Adipose tissue (tissue), 3 donors: ENCODE measurements around the gene VTN. TPM values are rescaled to one million over a fixed set of nuclear protein-coding genes. Genes with fewer than 3 reads are reported as not detected.
"Not testable (repeated sequence)": the region's sequence is repeated elsewhere in the genome, so short reads cannot be mapped to it uniquely, and the experiment has no call there.

ENCODE experiments used
- H3K27ac ChIP-seq: one replicate; pipeline ENCODE4 v1.5.1; 2013; ENCODE audit warnings: low read depth, low read length
- WGBS, 3 donors: extraction: QIAGEN DNeasy Blood & Tissue Kit; methylation state at CpG; one replicate each; pipeline ENCODE4 v1.1.7; 2013; 5-methylcytosine and 5-hydroxymethylcytosine counted together
- polyA plus RNA-seq, 3 donors: library from polyadenylated mRNA; stranded (reverse); fragments of 200-250 nt; gene quantifications; one replicate each; pipeline ENCODE4 v1.2.3, GENCODE V29; 2013
- donor health status: healthy with polysubstance abuse.
- donor health status: Bipolar disorder and iron deficiency.
- donor health status: healthy.

VTN gene
- polyA plus RNA-seq, 3 donors, result 2.1 to 6.9 (median 2.1) TPM

DNA sequence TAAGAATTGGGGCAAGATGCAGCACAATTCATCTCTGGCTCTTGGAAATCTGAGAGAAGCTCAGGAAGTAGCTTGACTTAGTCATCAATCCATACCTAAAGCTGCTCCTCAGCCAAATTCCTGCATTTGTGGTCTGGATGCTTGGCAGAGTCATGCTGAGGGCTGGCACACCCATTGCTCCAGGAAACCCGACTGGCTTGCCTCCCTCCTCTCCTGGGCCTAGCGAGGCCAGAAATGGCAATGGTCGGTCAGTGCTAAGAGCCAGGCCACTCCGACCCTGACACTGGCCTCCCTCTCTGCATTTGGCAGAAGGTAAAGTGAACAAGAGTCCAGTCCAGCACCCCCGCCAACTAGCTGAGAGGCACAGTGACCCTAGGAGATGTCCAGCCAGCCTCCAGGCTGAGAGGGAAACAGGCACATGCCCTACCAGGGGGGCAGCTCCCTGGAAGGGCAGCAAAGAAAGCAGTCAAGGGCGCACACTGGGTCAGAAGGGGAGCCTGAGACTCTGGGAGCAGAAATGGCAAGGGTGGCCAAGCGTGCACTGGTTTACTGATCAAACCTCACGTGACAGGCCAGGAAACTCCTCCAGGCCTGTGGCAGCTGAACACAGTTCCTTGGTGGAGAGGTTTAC, 22.7 kb downstream of the VTN start:
- no peak overlapping the region for H3K27ac ChIP-seq
- whole genome bisulfite sequencing, 3 donors, result 42 to 78% (median 74%) methylated on average over 8 of the region's 8 CpGs

DNA sequence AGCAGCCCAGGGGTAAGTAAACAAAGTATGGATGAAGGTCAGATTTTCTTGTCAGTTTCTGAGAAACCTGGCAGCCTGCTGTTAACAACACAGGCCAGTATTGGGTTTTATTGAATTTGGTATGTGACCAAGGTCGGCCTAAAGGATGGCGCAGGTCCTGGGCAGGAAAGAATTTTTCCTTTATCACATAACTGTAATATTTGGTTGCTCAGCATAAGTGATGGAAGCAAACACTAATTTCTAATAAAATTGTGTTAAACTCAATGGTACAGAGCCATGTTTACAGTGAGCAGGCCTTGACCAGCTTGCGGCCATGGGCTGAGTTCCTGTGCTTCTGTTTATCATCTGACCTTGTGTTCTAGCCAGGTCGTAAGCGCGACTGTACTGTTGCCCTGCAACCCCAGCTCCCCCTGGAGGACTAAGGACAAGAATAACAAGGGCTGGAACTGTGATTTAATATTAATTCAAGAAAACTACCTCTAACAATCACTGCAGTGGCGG, 23.3 kb downstream of the VTN start:
- H3K27ac ChIP-seq, result no peak overlapping the region
- WGBS, 3 donors, result 22 to 71% (median 56%) methylated on average over 7 of the region's 7 CpGs

DNA sequence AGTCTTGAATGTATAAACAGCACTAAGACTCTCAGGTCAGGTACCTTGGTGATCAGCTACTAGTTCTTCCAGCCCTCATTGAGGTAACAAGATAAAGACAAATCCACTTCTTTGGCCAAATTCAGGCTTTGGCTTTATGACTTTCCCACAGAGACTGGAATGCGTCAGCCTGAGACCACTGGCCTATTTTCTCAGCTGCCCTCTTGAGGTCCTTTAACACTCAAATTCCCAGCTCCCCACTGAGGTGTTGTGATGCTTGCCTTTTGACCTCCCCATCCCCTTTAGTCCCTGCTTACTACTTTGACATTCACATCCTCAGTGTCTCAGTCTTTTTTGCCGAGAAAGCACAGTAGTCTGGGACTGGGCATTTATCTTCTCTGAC, 23.9 kb downstream of the VTN start:
- 19 to 87% (median 83%) methylated on average over 2 of the region's 2 CpGs for WGBS, 3 donors
- H3K27ac ChIP-seq, result no peak overlapping the region

DNA sequence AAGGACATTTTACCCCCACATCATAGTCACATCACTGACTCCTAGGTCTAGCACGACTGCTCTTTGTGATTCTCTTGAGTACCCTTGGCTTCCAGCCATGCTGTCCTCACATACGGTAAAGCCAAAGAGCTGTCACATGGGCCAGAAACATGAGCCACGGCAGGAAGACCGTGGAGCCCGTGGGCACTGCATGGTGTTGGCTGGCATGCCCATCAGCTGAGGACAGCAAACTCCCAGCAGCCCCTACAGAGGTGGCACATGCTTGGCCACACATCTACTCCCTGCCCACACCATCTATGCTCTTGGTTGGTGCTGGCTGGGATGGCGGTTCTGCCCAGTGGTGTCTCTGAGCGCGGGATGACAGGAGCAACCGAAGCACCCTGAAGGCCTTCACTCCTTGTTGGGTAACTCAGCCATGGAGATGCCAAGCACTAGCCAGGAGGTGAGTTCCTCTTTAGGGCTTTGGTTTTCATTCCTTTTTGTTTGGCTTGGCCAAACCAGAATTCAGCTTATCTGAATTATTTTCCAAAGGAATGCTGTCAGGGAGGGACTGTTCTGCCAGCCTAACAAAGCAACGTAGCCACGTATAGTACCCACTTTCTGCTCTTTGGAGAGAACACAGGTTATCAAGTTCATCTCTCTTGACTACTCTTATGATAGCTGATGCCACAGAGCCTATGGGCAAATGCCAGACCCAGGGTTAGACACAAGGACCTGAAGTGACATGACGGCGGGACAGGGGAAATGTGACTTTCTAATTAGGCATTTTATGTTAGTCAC, 24.5 kb downstream of the VTN start:
- H3K27ac ChIP-seq, result no peak overlapping the region
- 28 to 73% (median 67%) methylated on average over 13 of the region's 13 CpGs for WGBS, 3 donors

DNA sequence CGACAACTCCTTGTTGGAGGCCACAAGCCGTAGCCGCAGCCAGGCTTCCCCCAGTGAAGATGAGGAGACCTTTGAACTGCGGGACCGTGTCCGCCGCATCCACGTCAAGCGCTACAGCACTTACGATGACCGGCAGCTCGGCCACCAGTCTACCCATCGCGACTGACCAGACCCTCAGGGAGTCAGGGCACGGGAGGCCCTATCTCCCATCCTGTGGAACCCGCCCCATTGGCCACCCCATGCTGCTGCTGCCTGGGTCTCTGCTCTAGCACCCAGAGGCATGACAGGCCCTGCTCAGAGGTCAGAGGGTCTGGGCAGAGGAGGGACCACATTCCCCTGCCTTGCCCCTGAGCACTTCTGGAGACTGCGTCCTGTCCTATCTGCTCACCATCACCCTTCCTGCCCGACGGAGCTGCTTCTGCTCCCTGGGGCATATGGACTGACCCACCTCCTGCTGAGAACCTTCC, 25.6 kb downstream of the VTN start:
- H3K27ac ChIP-seq, result no peak overlapping the region
- 85 to 92% (median 91%) methylated on average over 19 of the region's 19 CpGs for WGBS, 3 donors

DNA sequence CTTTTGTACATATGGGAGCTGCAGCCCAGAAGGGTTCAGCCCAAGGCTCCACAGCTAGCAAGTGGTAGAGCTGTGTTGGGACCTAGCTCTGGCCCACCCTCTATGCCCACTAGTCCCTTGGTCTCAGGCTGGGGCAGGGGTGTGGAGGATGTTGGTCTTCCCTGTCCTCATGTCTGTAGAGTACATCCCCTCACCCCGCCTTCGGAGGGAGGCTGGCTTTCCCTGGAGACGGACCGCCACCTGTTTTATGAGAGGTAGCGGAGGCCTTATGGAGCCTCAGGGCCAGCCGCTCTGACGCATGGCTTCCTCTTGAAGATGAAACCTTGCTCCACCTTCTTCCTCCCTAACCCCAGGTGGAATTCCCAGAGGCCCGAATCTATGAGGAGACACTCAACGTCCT, 26.1 kb downstream of the VTN start:
- 82 to 93% (median 86%) methylated on average over 9 of the region's 9 CpGs for WGBS, 3 donors
- H3K27ac ChIP-seq, result no peak overlapping the region

DNA sequence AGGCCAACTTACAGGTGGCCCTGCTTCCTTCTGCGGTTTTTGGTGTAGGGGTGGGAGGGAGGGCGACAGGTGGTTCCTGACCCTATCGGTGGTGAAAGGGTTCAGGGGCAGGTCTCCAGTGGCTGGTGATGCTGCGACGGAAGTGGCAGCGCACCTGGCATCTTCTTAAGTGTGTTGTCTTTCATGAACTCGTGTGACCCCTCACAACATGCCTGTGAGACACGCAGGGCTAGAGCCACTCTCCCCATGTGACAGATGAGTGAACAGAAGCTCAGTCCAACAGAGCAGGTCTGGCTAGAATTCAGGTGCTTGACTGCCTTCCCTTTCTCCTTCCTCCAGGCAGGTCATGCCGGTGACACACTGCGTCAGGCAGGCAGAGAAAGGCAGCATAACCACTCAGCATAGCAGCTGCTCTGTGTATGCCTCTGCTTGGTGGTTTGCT, 26.6 kb downstream of the VTN start:
- WGBS, 3 donors, result 76 to 80% (median 79%) methylated on average over 10 of the region's 10 CpGs
- no peak overlapping the region for H3K27ac ChIP-seq

DNA sequence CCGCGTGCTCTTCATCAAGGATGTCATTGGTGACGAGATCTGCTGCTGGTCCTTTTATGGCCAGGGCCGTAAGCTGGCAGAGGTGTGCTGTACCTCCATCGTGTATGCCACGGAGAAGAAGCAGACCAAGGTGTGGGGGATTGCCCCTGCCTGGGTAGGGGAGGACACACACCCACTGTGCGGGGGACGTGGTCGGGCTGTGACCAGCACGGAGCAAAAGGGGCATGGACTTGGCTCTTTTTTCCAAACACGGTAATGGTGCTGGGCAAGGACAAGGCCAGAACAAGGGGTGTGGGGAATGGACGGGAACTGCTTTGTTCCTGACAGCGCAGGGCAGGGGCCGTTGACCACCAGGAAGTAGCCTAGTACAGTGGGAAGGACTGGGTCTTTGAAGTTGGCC, 27.8 kb downstream of the VTN start:
- 89 to 93% (median 92%) methylated on average over 14 of the region's 14 CpGs for WGBS, 3 donors
- H3K27ac ChIP-seq, result no peak overlapping the region

DNA sequence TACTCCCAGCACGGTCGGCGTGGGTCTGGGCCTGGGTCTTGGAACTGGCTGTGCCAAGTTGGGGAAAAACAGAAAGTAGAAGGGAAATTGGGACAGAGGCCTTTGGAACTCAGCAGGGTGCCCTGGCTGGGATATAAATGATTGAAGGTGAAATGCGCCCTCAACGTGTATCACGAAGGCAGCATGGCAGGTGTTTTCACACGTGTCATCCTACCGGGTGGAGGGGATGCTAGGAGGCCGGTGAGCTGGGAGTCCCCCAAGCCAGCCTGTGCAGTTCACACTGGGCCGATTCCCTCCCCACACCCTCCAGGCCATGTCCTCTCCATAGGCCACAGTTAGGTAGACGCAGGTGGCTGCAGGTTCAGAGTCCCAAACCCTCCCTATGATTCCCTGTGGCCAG, 28.6 kb downstream of the VTN start:
- 85 to 91% (median 88%) methylated on average over 11 of the region's 11 CpGs for WGBS, 3 donors
- H3K27ac ChIP-seq, result no peak overlapping the region

DNA sequence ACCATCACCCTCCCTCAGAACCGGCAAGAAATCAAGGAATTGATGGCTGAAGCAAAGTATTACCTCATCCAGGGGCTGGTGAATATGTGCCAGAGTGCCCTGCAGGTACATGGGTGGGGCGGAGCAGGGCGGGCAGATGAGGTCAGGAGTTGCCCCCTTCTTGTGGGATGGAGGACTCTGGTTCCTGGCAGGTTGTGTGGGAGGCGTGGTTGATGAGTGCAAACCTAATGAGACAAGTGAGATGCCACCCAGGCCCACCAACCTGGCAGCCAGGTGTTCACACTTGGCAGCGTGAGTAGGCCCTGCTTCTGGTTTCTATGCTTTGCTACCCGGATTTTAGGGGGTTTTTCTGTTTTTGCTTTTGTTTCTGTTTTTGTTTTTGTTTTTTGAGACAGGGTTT, 29.7 kb downstream of the VTN start:
- H3K27ac ChIP-seq, result no peak overlapping the region
- whole genome bisulfite sequencing, 3 donors, result 88 to 93% (median 93%) methylated on average over 6 of the region's 6 CpGs

DNA sequence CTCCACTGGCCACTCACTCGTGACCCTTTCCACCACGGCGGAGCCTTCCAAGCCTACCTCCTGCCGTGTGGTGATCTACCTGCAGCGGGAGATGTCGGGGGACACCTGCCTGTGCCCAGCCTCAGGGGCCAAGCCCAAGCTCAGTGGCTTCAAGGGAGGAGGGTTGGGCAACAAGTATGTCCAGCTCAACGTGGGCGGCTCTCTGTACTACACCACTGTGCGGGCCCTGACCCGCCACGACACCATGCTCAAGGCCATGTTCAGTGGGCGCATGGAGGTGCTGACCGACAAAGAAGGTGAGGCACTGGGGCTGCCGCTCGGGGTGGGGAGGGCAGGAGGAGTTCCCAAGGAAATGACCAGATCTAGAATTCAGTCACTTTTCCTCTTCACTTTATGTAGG, 30.7 kb downstream of the VTN start:
- no peak overlapping the region for H3K27ac ChIP-seq
- WGBS, 3 donors, result 90 to 95% (median 94%) methylated on average over 15 of the region's 15 CpGs

DNA sequence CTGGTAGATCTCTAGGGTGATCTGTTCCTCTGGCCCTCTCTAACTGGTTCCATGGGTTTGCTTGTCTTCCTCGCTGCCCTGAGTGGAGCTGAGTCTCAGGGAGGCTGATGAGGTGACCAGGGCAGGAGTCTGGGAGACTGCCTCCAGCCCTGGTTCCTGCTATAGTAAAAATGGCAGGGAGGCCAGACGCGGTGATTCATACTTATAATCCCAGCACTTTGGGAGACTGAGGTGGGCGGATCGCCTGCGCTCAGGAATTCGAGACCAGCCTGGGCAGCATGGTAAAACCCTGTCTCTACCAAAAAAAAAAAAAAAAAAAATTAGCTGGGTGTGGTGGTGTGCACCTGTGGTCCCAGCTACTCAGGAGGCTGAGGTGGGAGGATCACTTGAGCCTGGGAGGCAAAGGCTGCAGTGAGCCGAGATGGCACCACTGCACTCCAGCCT, 31.3 kb downstream of the VTN start:
- WGBS, 3 donors, result 71 to 93% (median 85%) methylated on average over 8 of the region's 8 CpGs
- not testable (repeated sequence) for H3K27ac ChIP-seq

DNA sequence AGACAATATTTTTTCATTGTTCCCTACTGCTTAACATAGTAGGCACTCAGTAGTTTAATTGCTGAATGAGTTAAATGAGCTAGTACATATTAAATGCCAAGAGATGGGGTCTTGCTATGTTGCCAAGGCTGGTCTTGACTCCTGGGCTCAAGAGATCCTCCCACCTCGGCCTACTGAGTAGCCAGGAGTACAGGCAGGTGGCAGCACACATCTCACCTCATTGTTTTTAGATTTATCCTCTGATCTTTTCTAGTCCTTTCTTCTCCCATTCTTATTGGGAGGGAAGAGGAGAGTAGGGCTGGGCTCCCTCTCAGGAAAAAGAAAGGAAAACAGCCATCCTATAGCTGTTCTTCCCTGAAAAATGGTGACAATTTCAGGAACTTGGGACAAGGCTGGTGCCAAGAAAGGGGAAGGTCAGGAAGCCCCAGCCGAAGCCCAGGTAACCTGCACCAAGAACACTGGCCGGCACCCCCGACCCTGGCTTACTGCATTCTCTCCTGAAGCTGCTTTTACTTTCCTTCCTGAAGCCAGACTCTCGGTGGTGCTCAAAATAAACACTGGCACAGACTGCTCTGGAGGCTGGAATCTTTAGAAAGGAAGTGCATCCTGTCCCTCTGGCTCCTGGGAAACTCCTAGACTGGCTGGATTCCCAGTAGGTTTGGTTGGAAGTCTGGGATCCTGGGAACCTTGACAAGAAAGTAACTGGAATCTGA, 31.9 kb downstream of the VTN start:
- WGBS, 3 donors, result 61 to 66% (median 62%) methylated on average over 5 of the region's 5 CpGs

DNA sequence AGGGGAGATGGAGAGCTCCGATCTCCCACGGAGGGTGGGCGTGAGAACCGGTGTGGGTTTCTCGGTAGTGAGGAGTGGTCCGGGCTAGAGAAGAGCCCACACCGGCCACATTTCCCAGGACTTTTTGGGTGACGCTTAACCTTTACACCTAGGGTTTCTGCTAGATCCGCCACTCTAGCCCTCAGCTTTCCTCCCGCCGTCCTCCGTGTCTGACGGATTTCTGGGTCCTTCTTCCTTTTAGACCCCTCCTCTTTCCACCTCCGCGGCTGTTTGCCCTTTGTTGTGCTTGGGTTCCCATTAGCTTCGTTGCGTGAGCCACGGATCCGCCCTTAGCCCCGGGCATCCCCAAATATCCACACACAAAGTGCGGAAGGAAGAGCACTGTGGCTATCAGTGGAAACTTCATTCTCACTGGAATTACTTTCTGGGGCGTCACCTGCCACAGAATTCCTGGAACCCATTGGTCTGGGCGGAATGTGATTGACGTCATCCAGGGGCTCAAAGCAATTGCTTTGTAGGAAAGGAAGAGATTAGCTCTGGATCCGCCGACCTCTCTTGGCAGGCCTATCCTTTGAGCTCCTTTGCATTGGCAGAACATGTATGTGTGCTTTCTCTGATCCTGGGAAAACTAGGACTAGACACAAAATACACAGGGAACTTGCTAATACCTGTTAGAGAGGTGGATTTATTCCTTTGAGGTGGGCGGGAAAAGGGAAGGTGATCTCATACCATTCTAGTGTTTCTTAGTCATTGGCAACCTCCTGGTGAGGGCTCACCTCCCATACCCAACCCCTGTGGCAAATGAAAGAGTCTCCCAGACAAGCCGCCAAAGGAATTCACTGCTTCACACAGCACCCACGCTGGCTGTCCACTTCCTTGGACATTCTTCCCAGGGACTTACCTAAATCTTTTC, 33.9 kb downstream of the VTN start:
- WGBS, 3 donors, result 2 to 7% (median 5%) methylated on average over 29 of the region's 29 CpGs
- peak overlapping the region; percentile 83 for H3K27ac ChIP-seq

More for the DNA sequence above, 31.9 kb downstream of the VTN start:
- no peak overlapping the region for H3K27ac ChIP-seq

DNA sequence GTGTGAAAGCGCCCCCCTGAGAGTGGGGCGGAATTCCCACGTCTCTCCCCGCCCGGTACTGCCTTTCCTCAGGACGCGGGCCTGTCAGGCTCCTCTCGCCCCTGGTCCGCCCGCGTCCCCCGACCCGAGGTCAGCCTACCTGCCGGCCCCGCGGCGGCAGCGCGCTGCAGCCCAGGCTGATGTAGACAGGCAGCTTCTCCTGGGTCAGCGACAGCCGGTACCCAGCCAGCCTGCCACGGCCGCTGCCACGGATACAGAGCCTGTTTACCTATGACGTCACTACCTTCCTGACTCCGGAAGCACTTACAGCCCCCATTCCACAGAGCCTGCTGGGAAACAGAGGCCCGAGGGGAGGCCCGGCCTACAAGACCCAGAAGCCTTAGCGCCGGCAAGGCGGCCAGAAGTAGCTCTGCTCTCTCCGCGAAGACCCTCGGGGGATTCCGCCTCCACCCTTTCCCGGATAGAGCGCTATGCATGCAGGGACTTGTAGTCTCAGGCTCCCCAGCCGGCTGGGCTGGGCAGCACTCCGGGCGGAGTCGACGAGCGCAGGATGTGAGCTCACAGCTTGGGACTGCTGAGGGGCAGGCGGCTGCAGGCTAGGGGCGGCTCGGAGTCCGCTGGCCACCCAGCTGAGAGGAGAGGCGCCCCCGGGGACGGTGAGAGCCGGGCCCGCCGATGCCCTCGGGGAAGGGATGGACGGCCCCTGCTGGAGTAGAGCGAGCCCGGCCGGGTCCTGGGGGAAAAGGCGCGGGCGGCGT, 34.7 kb downstream of the VTN start, which contains the start of the genes IFT20 and TNFAIP1:
TSS of gene IFT20 (minus strand) at position 272 of the 758 bp plus-strand sequence. CDS start 3,487 bp downstream, outside the sequence.
TSS of gene TNFAIP1 (plus strand) at position 561 of the 758 bp plus-strand sequence. CDS start 3,761 bp downstream, outside the sequence.
- H3K27ac ChIP-seq, result peak within 1 kb of the TSS; percentile 83
- WGBS, 3 donors, result 0 to 1% (median 1%) methylated on average over 62 of the region's 62 CpGs

DNA sequence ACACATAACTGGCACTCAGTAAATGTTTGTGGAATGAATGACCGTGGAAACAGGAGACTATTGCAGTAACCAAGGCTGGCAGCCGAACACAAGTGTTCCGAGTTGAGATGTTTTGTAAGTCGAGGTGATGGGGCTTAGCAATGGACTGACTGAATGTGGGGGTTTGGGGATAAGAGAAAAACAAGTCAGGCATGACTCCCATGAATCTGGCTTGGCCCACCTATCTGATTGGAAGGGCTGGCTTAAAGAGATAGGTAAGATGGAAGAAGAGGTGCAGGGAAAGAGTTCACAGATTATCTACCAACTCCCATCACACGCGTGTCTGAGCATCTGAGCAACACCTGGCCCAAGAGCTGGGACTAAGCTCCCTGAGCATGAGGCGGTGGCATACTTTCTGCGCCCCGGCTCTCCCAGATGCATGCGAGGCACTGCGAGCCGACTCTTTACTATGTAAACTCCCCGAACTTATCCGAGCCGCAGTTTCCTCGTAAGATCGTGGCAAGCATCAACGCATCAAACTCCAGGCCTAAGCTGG, 35.4 kb downstream of the VTN start:
- peak overlapping the region; percentile 33 for H3K27ac ChIP-seq
- WGBS, 3 donors, result 5 to 10% (median 8%) methylated on average over 18 of the region's 18 CpGs

DNA sequence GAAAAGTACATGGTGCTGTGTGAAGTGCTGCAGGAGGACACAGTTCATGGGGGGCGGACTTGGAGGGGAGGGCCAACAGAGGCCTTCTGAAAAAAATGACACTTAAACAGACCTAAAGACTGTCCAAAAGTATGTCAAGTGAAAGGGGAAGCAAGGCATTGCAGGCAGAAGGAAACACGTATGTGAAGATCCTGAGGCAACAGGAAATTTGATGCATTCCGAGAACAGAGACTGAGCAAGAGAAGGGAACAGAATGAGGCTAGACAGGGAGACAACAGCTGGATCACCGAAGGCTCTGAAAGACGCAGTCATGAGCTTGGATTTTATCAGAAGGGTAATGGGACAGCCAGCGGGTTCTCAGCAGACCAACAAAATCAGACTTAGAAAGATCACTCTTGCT, 35.9 kb downstream of the VTN start:
- 20 to 44% (median 44%) methylated on average over 6 of the region's 6 CpGs for WGBS, 3 donors
- no peak overlapping the region for H3K27ac ChIP-seq
